ENCODE results near the gene G3BP2.

GRCh38 chr4:75668596-75668995 lies 4.6 kb downstream of the G3BP2 start:
- TF ChIP-seq CTCF (conservative IDR thresholded peaks at IDR 0.05), result no peak
- no peak for TF ChIP-seq EZH2 (IDR thresholded peaks at IDR 0.05; ENCODE audit: low read depth)

Measured in PC-9 (cell line).